Epithelial cell of proximal tubule (primary cell): ENCODE data around the gene TOR1A. TPM values are rescaled to one million over a fixed set of nuclear protein-coding genes. Genes with fewer than 3 reads are reported as not detected.

Experiments
- DNase-seq: peaks from one replicate; pipeline ENCODE4 v3.0.0-alpha.2; 2011; ENCODE audit warnings: low read depth
- H3K4me3 ChIP-seq: 2 replicates; pipeline ENCODE4 v1.5.1; 2011; ENCODE audit warnings: low read depth, mild to moderate bottlenecking, low read length
- total RNA-seq: library from RNA; depleted of rRNA; stranded (reverse); fragments of >200 nt; gene quantifications from 2 replicates; pipeline ENCODE4 v1.2.3, GENCODE V29; 2015
- TF ChIP-seq, protein P1 (sequence below): conservative IDR thresholded peaks from 2 replicates; pipeline ENCODE4 v1.5.1; 2012; ENCODE audit warnings: low read depth, mild to moderate bottlenecking, low read length

Gene TOR1A
- total RNA-seq, 1 donor from 2014 or later: 48.8 TPM

DNA sequence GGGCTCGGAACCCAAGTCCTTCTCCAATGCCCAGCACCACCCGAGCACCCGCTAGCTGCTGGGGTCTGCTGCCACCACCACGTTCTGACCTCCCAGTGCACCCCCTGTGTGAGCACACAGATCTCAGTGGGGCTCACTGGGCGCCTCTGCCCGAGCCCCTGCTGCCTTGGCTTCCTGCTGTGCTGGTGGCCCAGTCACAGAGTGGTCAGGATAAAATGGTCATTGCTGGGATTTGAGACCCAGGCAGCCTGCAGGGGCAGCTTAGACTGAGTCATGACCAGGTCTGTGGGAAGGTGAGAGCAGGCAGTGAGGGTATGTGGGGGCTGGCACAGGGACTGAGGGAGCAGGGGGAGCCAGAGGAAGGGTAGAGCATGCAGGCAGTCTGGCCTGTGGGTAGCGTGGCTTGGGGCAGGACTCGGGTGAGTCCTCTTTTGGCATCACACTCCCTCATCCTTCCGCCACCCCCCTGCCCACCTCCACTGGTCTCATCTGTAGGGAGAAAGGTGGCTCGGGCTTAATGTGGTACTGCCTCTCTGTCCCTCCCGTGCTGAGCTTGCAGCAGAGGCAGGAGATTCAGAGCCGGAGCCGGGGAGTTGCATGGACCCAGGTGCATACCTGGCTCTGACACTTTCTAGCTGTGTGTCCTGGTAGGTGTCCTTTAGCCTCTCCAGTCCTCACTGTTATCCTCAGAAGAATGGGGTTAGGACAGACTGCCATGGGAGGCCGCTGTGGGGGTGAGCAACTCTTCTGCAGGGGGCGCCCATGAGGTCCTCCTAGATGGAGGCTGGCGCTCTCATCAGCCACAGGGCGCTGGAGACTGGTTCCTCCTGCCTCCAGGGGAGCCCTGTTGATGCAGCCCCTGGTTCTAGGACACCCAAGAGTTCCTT lies 43.4 kb upstream of the TOR1A start:
- no peak for DNase-seq
- TF ChIP-seq, protein P1, sequence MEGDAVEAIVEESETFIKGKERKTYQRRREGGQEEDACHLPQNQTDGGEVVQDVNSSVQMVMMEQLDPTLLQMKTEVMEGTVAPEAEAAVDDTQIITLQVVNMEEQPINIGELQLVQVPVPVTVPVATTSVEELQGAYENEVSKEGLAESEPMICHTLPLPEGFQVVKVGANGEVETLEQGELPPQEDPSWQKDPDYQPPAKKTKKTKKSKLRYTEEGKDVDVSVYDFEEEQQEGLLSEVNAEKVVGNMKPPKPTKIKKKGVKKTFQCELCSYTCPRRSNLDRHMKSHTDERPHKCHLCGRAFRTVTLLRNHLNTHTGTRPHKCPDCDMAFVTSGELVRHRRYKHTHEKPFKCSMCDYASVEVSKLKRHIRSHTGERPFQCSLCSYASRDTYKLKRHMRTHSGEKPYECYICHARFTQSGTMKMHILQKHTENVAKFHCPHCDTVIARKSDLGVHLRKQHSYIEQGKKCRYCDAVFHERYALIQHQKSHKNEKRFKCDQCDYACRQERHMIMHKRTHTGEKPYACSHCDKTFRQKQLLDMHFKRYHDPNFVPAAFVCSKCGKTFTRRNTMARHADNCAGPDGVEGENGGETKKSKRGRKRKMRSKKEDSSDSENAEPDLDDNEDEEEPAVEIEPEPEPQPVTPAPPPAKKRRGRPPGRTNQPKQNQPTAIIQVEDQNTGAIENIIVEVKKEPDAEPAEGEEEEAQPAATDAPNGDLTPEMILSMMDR: no peak
- H3K4me3 ChIP-seq: no peak overlapping the region

DNA sequence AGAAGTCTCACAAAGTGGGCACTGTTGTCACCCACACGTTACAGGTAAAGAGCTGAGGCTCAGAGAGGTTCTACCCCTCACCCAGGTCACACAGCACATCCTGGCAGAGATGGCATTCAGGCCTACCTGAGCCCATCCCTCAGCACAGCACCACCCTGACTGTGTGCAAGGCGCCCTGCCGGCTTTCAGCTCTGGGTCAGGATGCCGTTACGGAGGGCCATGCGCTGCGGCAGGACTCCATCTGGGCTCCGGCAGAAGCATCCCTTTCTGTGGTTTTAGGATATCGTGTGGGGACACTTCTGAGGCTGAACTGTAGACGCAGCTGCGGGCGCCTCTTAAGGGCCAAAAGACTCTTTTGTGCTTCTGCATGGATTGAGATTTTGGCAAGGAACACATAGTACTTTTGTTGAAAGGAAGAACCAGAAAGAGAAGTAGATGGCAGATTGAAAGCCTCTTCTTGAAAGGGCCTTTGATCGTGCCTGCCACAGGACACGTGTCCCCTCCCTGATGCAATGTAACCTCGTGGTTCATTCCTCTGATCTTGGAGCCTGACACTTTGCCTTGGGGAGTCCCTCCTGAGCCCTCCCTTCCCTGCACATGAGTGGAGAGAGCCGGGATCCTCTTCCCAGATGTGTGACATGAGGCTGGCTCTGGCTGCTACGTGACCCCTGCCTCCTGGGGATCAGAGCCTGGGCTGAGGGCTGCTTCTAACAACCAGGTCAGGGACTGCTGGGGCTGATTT lies 42.6 kb upstream of the TOR1A start:
- no peak for DNase-seq
- TF ChIP-seq, protein P1: no peak
- H3K4me3 ChIP-seq: no peak overlapping the region

DNA sequence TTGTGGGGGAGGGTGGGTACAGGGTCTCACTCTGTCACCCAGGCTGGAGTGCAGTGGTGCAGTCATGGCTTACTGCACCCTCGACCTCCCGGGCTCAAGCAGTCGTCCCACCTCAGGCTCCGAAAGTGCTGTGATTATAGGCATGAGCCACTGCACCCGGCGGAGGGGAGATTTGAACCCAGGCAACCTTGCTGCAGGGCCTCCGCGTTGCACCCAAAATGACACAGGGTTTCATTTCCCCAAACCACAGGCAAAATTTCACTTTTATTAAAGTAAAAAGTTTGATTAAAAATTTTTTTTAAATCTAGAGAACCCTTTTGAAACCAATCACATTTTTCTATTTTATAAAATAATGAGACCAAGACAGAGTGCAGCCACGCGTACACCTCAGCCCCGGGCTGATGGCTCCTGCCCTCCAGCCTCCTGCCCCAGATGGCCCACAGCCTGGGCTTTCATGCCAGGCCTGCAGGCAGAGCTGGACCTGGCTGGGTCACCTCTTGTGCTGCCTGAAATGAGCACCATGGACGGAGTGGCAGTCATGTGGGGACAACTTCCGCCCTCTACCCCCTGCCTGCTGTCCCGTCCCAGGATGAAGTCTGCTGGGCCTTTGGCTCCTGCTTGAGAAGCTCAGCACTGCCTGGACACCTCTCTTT lies 41.9 kb upstream of the TOR1A start:
- DNase-seq: no peak
- H3K4me3 ChIP-seq: no peak overlapping the region
- TF ChIP-seq, protein P1: no peak

DNA sequence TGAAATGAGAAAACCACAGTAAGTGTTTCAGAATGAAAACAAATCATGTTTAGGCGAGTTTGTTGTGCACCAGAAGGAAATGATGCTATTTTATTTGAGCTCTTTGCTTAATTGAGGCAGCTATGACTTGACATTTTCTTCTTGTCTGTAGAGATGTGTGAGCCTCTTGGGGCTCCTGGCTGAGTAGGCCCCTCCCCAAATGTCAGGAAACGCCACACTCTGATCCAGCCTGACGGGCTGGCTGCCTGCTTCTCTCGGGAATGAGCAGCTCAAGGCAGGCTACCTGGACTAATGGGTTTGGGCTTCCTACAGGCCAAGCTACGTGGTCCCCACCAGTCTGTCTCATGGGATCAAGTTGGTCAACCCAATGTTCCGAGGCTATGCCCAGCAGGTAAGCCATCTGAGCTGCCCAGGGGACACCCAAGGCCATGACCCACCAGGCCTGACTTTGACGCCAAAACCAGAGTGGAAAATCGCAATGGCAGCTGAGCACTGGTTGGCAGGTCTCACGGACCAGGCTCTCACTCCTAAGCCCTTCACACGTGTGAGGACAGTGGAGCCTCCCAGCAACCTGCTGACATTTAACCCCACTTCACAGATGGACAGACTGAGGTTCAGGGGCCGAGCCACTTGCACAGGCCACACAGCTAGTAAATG lies 41.2 kb upstream of the TOR1A start:
- TF ChIP-seq, protein P1: no peak
- H3K4me3 ChIP-seq: no peak overlapping the region
- no peak for DNase-seq

DNA sequence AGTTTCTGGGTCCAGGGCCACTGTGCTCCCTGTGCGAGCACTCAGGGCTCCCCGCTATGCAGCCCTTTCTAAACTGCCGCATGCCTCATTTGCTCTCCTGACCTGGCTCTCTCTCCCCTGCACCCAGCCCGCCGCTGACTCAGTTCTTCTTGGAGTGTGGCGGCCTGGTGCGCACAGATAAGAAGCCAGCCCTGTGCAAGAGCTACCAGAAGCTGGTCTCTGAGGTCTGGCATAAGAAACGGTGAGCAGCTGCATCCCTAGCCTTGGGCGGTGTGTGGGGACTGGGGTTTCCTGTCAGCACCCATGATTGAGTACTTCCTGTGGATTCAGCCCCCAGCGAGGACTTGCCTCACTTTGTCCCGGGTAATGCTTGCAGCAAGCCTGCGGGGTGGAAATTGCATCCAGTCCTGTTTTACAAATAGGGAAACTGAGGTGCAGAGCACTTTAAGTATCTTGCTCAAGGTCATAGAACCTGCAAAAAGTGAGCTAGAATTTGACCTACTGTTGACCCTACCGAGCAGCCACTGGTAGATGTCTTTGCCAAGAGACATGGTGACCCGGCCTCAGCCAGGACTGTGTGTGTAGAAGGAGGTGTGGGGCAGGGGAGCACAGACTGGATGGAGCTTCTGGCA lies 39.2 kb upstream of the TOR1A start:
- H3K4me3 ChIP-seq: no peak overlapping the region
- no peak for DNase-seq
- TF ChIP-seq, protein P1: no peak

DNA sequence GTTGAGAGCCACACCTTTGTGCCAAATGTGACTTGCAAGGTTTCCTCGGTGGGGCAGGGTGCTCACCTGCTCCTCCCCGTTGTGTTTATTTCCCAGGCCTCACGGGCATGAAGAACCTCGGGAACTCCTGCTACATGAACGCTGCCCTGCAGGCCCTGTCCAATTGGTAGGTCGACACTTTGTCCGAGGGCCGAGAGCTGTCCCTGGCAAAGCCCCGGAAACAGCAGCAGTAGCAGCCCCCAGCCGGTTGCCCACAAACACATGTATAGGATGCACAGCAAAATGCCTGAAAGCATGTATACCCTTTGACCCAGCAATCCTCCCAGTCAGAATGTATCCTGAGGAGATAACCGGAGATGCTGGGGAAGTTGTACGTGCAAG lies 37.5 kb upstream of the TOR1A start:
- TF ChIP-seq, protein P1: no peak
- DNase-seq: no peak
- no peak overlapping the region for H3K4me3 ChIP-seq
